ENCODE results near the gene XRCC2. TPM values are rescaled to one million over a fixed set of nuclear protein-coding genes. Genes with fewer than 3 reads are reported as not detected.
A peak's percentile ranks its signal among the peaks of the same experiment; 100 is the strongest.

The XRCC2 gene
- total and polyA plus RNA-seq, 8 donors = 0.05 to 0.37 (median 0.20) TPM

- TF ChIP-seq, protein P1, sequence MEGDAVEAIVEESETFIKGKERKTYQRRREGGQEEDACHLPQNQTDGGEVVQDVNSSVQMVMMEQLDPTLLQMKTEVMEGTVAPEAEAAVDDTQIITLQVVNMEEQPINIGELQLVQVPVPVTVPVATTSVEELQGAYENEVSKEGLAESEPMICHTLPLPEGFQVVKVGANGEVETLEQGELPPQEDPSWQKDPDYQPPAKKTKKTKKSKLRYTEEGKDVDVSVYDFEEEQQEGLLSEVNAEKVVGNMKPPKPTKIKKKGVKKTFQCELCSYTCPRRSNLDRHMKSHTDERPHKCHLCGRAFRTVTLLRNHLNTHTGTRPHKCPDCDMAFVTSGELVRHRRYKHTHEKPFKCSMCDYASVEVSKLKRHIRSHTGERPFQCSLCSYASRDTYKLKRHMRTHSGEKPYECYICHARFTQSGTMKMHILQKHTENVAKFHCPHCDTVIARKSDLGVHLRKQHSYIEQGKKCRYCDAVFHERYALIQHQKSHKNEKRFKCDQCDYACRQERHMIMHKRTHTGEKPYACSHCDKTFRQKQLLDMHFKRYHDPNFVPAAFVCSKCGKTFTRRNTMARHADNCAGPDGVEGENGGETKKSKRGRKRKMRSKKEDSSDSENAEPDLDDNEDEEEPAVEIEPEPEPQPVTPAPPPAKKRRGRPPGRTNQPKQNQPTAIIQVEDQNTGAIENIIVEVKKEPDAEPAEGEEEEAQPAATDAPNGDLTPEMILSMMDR (IDR thresholded peaks at IDR 0.05) = no peak
- no peak for DNase-seq
- H3K27me3 ChIP-seq = no peaks in the 10 kb centered on the region
- intact Hi-C loops (cut with DNase I) = no loop called here
- no peak overlapping the region for H3K27ac ChIP-seq
- WGBS, 2 donors = 51 to 55% methylated on average over 12 of the region's 12 CpGs
- H3K36me3 ChIP-seq = no peaks in the 10 kb centered on the region
- no peak for FAIRE-seq
- no peaks in the 10 kb centered on the region for H3K9me3 ChIP-seq
- no peaks in the 10 kb centered on the region for H3K4me1 ChIP-seq
- no peak overlapping the region for H3K4me3 ChIP-seq
- no peak for ATAC-seq
Observed at GRCh38 chr7:152683297-152683696, 7.4 kb upstream of the XRCC2 start.

GRCh38 chr7:152677808-152678670 lies 2.1 kb upstream of the XRCC2 start:
- ATAC-seq = peak in 1 of 4 donors; percentile 13
- no peak overlapping the region for H3K27ac ChIP-seq
- no peaks in the 10 kb centered on the region for H3K27me3 ChIP-seq
- intact Hi-C loops (cut with DNase I) = no loop called here
- no peaks in the 10 kb centered on the region for H3K36me3 ChIP-seq
- DNase-seq = no peak
- FAIRE-seq = no peak
- H3K9me3 ChIP-seq = no peaks in the 10 kb centered on the region
- H3K4me1 ChIP-seq = peaks cover 0 to 8% (median 0%) of the 10 kb centered on the region in 3 donors
- TF ChIP-seq, protein P1 (IDR thresholded peaks at IDR 0.05) = no peak
- no peak overlapping the region for H3K4me3 ChIP-seq
- WGBS, 2 donors = 62 to 66% methylated on average over 11 of the region's 11 CpGs

DNA sequence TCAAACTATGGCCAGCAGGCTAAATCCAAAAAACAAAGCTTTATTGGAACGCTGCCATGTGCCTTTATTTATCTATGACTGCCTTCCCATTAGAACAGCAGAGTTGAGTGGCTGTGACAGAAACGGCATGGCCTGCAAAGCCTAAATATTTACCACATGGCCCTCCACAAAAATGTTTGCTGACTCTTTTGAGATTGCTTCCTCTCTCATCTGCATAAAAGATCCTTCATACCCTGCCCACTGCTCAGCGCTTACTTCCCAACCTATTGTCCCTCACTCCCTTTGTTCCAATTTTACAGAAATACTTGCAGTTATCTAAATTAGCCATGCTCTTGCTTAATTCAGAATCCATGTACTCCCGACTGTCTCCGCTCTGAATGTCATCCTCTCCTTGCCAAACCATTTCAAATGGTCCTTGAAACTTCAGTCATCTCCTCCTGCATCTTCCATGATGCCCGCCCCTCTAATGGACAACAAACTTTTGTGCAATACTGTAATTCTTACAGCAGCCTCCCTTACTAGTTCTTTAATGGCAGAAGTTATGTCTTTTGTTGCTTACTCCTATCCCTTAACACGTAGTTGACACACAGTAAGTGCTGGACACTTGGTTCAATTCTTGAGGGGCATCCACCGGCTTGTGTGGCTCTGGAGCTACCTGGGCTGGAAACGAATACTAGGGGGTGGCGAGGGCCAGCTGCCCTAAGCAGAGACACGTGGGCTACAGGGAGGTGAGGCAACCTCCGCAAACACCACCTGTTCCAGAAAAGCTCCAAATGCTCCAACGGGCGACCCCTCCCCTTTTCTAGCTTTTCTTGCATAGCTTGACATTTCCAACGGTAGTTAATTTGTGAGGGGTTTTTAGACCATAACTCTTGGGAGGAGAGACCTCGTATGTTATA lies 832 bp downstream of the XRCC2 start:
- Histone ChIP-seq H3K27me3 (no peaks in the 10 kb centered on the region), H3K4me3 (peak overlapping the region; percentile 43 to 86 (median 61)), H3K9me3 (no peaks in the 10 kb centered on the region), H3K36me3 (no peaks in the 10 kb centered on the region), H3K27ac (no peak overlapping the region), H3K4me1 (peaks cover 0 to 8% (median 0%) of the 10 kb centered on the region in 3 donors)
- no peak for FAIRE-seq
- TF ChIP-seq, protein P1 (IDR thresholded peaks at IDR 0.05) = no peak
- no peak for ATAC-seq
- 12 to 14% methylated on average over 16 of the region's 16 CpGs for WGBS, 2 donors
- intact Hi-C loops (cut with DNase I) = no loop called here
- DNase-seq = no peak

GRCh38 chr7:152673897-152674296 lies 2.0 kb downstream of the XRCC2 start:
- Histone ChIP-seq H3K9me3 (no peaks in the 10 kb centered on the region), H3K27me3 (no peaks in the 10 kb centered on the region), H3K36me3 (no peaks in the 10 kb centered on the region), H3K27ac (no peak overlapping the region), H3K4me3 (no peak overlapping the region), H3K4me1 (peaks cover 0 to 8% (median 0%) of the 10 kb centered on the region in 3 donors)
- TF ChIP-seq, protein P1 (IDR thresholded peaks at IDR 0.05) = no peak
- intact Hi-C loops (cut with DNase I) = no loop called here
- no peak for ATAC-seq
- FAIRE-seq = no peak
- WGBS, 2 donors = 90 to 92% methylated on average over 2 of the region's 2 CpGs
- no peak for DNase-seq

Data from pancreas (tissue), 10 donors.